OCI-LY3 (cell line): ENCODE data around the gene PLCZ1.

Experiments
- EZH2phosphoT487 ChIP-seq: fragments of 200-600 bp; shearing (Covaris generic); IDR thresholded peaks from 2 replicates; pipeline ENCODE4 v1.6.1; 2018; ENCODE audit warnings: antibody characterized with exemption, mixed run types, low read depth
- TF ChIP-seq, protein P1 (sequence below): fragments of 200-600, 300-600 bp; sonication (generic); IDR thresholded peaks from 2 replicates; pipeline ENCODE4 v1.5.1; 2014; ENCODE audit warnings: antibody characterized with exemption, low read length, low read depth

DNA sequence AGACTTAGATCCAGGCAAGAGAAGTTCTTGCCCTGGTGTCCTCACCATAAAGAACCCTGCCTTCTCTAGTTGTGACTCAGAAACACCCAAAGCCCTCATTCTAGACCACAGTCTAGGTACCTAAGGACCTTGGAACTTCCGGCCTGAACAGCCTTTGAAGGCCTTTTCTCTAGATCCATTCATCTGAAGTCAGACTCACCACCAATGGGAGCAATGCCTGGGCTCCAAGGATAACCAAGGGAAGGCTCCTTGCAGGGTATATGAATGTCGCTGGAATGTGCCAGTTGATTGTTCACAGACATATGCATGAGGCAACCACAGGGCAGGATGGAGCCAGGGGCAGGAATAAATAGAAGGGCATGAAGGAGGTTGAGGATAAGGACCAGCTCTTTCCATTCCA lies 86.3 kb downstream of the PLCZ1 start:
- TF ChIP-seq, protein P1, sequence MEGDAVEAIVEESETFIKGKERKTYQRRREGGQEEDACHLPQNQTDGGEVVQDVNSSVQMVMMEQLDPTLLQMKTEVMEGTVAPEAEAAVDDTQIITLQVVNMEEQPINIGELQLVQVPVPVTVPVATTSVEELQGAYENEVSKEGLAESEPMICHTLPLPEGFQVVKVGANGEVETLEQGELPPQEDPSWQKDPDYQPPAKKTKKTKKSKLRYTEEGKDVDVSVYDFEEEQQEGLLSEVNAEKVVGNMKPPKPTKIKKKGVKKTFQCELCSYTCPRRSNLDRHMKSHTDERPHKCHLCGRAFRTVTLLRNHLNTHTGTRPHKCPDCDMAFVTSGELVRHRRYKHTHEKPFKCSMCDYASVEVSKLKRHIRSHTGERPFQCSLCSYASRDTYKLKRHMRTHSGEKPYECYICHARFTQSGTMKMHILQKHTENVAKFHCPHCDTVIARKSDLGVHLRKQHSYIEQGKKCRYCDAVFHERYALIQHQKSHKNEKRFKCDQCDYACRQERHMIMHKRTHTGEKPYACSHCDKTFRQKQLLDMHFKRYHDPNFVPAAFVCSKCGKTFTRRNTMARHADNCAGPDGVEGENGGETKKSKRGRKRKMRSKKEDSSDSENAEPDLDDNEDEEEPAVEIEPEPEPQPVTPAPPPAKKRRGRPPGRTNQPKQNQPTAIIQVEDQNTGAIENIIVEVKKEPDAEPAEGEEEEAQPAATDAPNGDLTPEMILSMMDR, result no peak
- TF ChIP-seq EZH2phosphoT487, result no peak
